CD8-positive, alpha-beta memory T cell (primary cell): ENCODE data around the gene RBM17. TPM values are rescaled to one million over a fixed set of nuclear protein-coding genes. Genes with fewer than 3 reads are reported as not detected.

ENCODE experiments used
- CTCF ChIA-PET: fragments of 350-600 bp; sonication (Branson Sonifier 250); formaldehyde crosslinking; loops from one replicate; lab custom pipeline; 2021; ENCODE audit warnings: antibody characterized with exemption; lab: Charles Lee
- POLR2A ChIA-PET: fragments of 350-600 bp; sonication (Branson Sonifier 250); formaldehyde crosslinking; loops from one replicate; lab custom pipeline; 2021; ENCODE audit warnings: antibody characterized with exemption; lab: Charles Lee
- DNase-seq, 5 donors: peaks; one replicate each; pipeline versions ENCODE4 v3.0.0 to v3.0.0-alpha.2; 2020 to 2022; ENCODE audit warnings: mixed read lengths in 1 of 5
- H3K27ac ChIP-seq: one replicate; pipeline ENCODE4 v1.7.0; 2013; ENCODE audit warnings: low read depth, mild to moderate bottlenecking, low read length, moderate library complexity
- H3K27me3 ChIP-seq: 2 replicates; pipeline ENCODE4 v1.7.0; 2013; ENCODE audit warnings: low read length, mild to moderate bottlenecking; ENCODE audit not compliant: insufficient read depth, poor library complexity, severe bottlenecking
- H3K36me3 ChIP-seq: 2 replicates; pipeline ENCODE4 v1.7.0; 2013; ENCODE audit warnings: mild to moderate bottlenecking, low read length, moderate library complexity; ENCODE audit not compliant: insufficient read depth
- H3K4me1 ChIP-seq: 2 replicates; pipeline ENCODE4 v1.7.0; 2013; ENCODE audit warnings: mild to moderate bottlenecking, low read length, moderate library complexity; ENCODE audit not compliant: insufficient read depth
- H3K4me3 ChIP-seq: 2 replicates; pipeline ENCODE4 v1.7.0; 2013; ENCODE audit warnings: mild to moderate bottlenecking, low read length
- H3K9me3 ChIP-seq: 2 replicates; pipeline ENCODE4 v1.7.0; 2013; ENCODE audit warnings: mild to moderate bottlenecking, low read length
- H3K27ac Mint-ChIP-seq, 8 donors: one replicate each; pipeline ENCODE4 v1.8.0; 2020 to 2021; ENCODE audit warnings: mixed read lengths in 8 of 8, mild to moderate bottlenecking in 6 of 8, inconsistent platforms in 3 of 8, moderate library complexity in 3 of 8
- H3K27me3 Mint-ChIP-seq, 2 donors: one replicate each; pipeline ENCODE4 v1.8.0; 2020 to 2021; ENCODE audit warnings: mixed read lengths in 2 of 2, mild to moderate bottlenecking in 1 of 2, moderate library complexity in 1 of 2
- H3K36me3 Mint-ChIP-seq, 3 donors: one replicate each; pipeline ENCODE4 v1.8.0; 2020 to 2021; ENCODE audit warnings: mixed read lengths in 3 of 3, inconsistent platforms in 1 of 3, mild to moderate bottlenecking in 1 of 3
- H3K4me1 Mint-ChIP-seq, 3 donors: one replicate each; pipeline ENCODE4 v1.8.0; 2020 to 2021; ENCODE audit warnings: mixed read lengths in 3 of 3, inconsistent platforms in 1 of 3, mild to moderate bottlenecking in 1 of 3
- H3K4me3 Mint-ChIP-seq, 7 donors: one replicate each; pipeline ENCODE4 v1.8.0; 2020 to 2021; ENCODE audit warnings: mixed read lengths in 7 of 7, mild to moderate bottlenecking in 6 of 7, moderate library complexity in 4 of 7, inconsistent platforms in 2 of 7
- H3K9me3 Mint-ChIP-seq, 5 donors: one replicate each; pipeline ENCODE4 v1.8.0; 2020 to 2022; ENCODE audit warnings: mixed read lengths in 5 of 5, mild to moderate bottlenecking in 3 of 5, moderate library complexity in 2 of 5, inconsistent platforms in 1 of 5
- polyA plus RNA-seq: library from polyadenylated mRNA; unstranded; fragments of 300-500 nt; fragmentation: Illumina TruSeq; gene quantifications from one replicate; pipeline ENCODE4 v1.2.3, GENCODE V29; 2021
- total RNA-seq, 2 experiments: library from RNA; stranded (reverse); gene quantifications; one replicate each; pipeline ENCODE4 v1.2.3, GENCODE V29; 2021

The RBM17 gene
- total and polyA plus RNA-seq, 3 experiments from 2014 or later: 91.8 to 282 (median 269) TPM

DNA sequence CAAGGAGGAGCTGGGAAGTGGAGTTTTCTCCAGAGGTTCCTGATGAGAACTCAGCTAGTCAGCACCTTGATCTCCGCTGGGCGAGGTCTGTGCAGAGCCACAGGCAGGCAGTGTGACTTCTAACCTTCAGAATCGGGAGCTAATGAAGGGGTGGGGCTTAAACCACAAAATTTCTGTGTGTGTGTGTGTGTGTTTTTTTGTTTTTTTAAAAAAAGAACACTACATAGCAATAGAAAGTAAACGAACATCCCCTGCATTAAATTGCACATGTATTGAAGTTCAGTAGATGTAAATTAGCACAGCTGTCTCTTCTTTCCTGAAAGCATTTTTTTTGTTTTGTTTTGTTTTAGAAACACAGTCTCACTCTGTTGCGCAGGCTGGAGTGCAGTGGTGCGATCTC is 46.2 kb downstream of the RBM17 start:
- Histone ChIP-seq H3K36me3 (no peaks in the 10 kb centered on the region), H3K4me1 (peaks cover 4% of the 10 kb centered on the region), H3K27me3 (peaks cover 3% of the 10 kb centered on the region), H3K9me3 (no peaks in the 10 kb centered on the region), H3K27ac (no peak overlapping the region), H3K4me3 (no peak overlapping the region)
- ChIA-PET POLR2A (interaction anchor here (1.3 kb wide), 1 partner anchor 9 kb away, joined by 5 read pairs; no protein-coding TSS in a partner anchor), CTCF (interaction anchor here (0.8 to 1.8 kb wide), 5 partner anchors 11 to 267 kb away, joined by 3 to 5 read pairs (median 3); no protein-coding TSS in a partner anchor)
- Mint-ChIP-seq H3K27ac (peak overlapping the region in 1 of 8 donors; percentile 60), H3K4me1 (peaks cover 25 to 44% (median 42%) of the 10 kb centered on the region in 3 donors), H3K36me3 (peaks cover 0 to 1% (median 0%) of the 10 kb centered on the region in 3 donors), H3K4me3 (peak overlapping the region in 3 of 7 donors; percentile 11 to 69 (median 29)), H3K9me3 (peaks cover 0 to 1% (median 0%) of the 10 kb centered on the region in 5 donors), H3K27me3 (peaks cover 5 to 9% of the 10 kb centered on the region in 2 donors)
- no peak for DNase-seq

DNA sequence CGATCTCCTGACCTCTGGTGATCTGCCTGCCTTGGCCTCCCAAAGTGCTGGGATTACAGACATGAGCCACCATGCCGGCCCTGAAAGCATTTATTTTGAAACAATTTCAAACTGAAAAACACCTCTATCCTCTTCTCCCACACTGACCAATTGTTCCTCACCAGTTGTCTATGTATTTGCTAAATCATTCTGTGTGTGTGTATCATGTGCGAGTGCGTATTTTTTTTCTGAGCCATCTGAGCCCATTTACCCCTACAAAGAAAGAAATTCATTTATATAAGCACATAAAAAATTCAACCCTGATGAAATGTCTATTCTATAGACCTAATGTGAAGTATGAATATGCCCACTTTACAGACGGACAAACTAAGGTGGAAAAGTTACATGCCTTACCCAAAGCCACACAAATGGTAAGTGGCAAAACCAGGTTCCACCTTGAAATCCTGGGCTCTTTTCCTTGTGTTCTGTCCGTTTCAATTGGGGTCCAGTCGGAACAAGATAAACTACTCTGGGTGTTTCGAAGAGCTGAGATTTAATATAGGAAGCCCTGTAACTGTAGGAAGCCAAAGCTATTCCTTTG is 46.8 kb downstream of the RBM17 start:
- peaks cover 5 to 9% of the 10 kb centered on the region in 2 donors for H3K27me3 Mint-ChIP-seq
- CTCF ChIA-PET: interaction anchor here (1.0 to 4.9 kb wide), 6 partner anchors 9 to 274 kb away, joined by 3 to 34 read pairs (median 4); no protein-coding TSS in a partner anchor

DNA sequence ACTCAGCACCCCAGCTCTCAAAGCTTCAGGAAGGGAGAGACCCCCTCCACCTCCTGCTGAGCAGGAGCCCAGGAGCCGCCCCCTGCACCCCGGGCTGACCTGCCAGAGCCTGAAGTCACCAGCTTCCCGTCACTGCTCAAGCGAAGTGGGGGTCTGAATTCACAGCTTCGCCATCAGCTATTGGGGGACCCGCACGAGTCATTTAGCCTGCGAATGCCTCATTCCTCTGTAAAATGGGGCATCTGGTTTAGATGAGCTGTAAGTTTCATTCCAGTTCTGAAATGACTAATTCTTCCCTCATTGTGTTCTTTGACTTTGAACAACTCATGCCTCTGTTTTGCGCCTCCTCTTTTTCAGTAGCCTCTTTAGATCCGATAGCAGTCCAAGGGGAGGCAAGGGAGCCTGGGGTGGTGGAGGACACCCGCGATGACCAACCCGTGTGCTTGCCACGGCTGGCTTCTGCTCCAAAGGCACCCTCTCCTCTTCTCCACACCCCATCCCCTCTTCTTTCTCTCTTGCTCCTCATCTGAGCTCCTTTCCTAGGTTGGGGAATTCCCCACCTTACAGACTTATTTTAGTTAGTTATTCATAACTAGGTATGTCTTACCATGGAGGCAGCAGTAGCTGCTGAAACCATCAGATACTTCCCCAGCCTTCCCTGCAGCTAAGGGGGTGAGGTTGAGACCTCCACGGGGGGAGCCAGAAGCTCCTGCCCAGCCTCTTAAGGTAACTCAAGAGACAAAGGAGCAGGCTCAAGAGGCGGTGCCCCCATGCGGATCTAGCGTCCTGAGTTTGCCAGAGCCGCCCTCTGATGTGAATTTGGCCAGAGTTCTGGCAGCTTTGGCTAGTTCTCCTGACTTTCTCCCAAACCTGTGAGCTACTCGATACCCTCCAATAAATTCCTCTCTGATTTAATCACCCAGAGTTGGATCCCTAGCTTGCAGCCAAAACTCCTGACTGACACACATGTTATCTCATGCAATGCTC is 47.7 kb downstream of the RBM17 start:
- Histone ChIP-seq H3K4me1 (peaks cover 13% of the 10 kb centered on the region), H3K4me3 (no peak overlapping the region), H3K27ac (no peak overlapping the region), H3K9me3 (no peaks in the 10 kb centered on the region), H3K27me3 (peaks cover 3% of the 10 kb centered on the region), H3K36me3 (no peaks in the 10 kb centered on the region)
- peak overlapping the region in 3 of 8 donors; percentile 34 to 89 (median 38) for H3K27ac Mint-ChIP-seq
- H3K27me3 Mint-ChIP-seq: peaks cover 5 to 12% of the 10 kb centered on the region in 2 donors
- DNase-seq: no peak
- H3K9me3 Mint-ChIP-seq: no peaks in the 10 kb centered on the region
- peaks cover 0 to under 1% (median 0%) of the 10 kb centered on the region in 3 donors for H3K36me3 Mint-ChIP-seq
- peak overlapping the region in 2 of 7 donors; percentile 48 to 60 for H3K4me3 Mint-ChIP-seq
- CTCF ChIA-PET: interaction anchor here (0.8 to 4.9 kb wide), 10 partner anchors 8 to 274 kb away, joined by 3 to 34 read pairs (median 4); partner anchors contain the start of gene PFKFB3
- POLR2A ChIA-PET: interaction anchor here (0.5 to 1.3 kb wide), 4 partner anchors 8 to 279 kb away, joined by 3 to 8 read pairs (median 5); no protein-coding TSS in a partner anchor
- H3K4me1 Mint-ChIP-seq: peaks cover 34 to 48% (median 47%) of the 10 kb centered on the region in 3 donors

More for the DNA sequence above, 46.8 kb downstream of the RBM17 start:
- Histone ChIP-seq H3K27ac (no peak overlapping the region), H3K4me1 (peaks cover 7% of the 10 kb centered on the region), H3K36me3 (no peaks in the 10 kb centered on the region), H3K9me3 (no peaks in the 10 kb centered on the region), H3K27me3 (peaks cover 3% of the 10 kb centered on the region), H3K4me3 (no peak overlapping the region)
- Mint-ChIP-seq H3K27ac (peak overlapping the region in 2 of 8 donors; percentile 38 to 62), H3K4me3 (peak overlapping the region in 2 of 7 donors; percentile 29 to 69), H3K9me3 (no peaks in the 10 kb centered on the region), H3K36me3 (no peaks in the 10 kb centered on the region), H3K4me1 (peaks cover 28 to 44% (median 44%) of the 10 kb centered on the region in 3 donors)
- POLR2A ChIA-PET: interaction anchor here (0.5 to 1.3 kb wide), 3 partner anchors 9 to 20 kb away, joined by 3 to 8 read pairs (median 5); no protein-coding TSS in a partner anchor
- DNase-seq: no peak

DNA sequence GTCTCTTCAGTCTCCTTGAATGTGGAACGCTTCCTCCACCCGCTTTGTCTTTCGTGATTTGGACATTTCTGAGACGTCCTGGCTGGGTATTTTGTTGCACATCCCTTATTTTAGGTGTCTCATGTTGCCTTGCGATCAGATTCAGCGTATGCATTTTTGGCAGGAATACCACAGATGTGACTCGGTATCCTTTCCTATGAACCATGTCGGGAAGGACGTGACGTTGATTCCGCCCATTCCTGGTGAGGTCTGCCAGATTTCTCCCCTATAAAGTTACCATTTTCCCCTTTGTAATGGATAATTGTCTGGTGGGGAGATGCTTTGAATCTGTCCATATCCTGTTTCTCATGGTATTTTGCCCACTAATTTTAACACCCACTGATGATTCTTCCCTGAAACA is 49.6 kb downstream of the RBM17 start:
- H3K27me3 Mint-ChIP-seq: peaks cover 5 to 14% of the 10 kb centered on the region in 2 donors
- CTCF ChIA-PET: interaction anchor here (1.2 to 4.9 kb wide), 3 partner anchors 11 to 88 kb away, joined by 3 to 34 read pairs (median 5); no protein-coding TSS in a partner anchor

DNA sequence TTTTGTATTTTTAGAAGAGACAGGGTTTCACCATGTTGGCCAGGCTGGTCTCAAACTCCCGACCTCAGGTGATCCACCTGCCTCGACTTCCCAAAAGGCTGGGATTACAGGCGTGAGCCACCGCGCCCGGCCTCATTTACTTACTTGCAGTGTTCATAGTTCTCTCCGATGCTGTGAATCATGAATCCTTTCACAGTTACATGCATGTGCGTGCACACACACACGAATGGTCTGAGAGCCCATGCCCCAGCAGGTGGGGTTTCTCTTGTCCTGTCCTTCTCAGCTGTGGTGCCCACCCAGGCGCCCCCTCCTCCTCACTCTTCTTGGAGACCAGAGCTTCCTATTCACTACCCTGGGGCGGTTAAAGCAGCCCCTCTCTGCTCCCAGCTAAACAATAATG is 50.6 kb downstream of the RBM17 start:
- ChIA-PET CTCF (interaction anchor here (0.7 to 4.9 kb wide), 4 partner anchors 10 to 271 kb away, joined by 3 to 34 read pairs (median 4); partner anchors contain the start of gene PFKFB3), POLR2A (no interaction called here)
- Histone ChIP-seq H3K4me1 (peaks cover 29% of the 10 kb centered on the region), H3K4me3 (no peak overlapping the region), H3K9me3 (no peaks in the 10 kb centered on the region), H3K27me3 (peaks cover 3% of the 10 kb centered on the region), H3K36me3 (no peaks in the 10 kb centered on the region), H3K27ac (no peak overlapping the region)
- peak overlapping the region in 5 of 8 donors; percentile 9 to 64 (median 46) for H3K27ac Mint-ChIP-seq
- peaks cover 44 to 56% (median 52%) of the 10 kb centered on the region in 3 donors for H3K4me1 Mint-ChIP-seq
- DNase-seq: no peak
- H3K9me3 Mint-ChIP-seq: no peaks in the 10 kb centered on the region
- H3K4me3 Mint-ChIP-seq: peak overlapping the region in 4 of 7 donors; percentile 32 to 85 (median 59)
- H3K27me3 Mint-ChIP-seq: peaks cover 5 to 14% of the 10 kb centered on the region in 2 donors
- peaks cover 0 to 2% (median 2%) of the 10 kb centered on the region in 3 donors for H3K36me3 Mint-ChIP-seq

More for the DNA sequence above, 49.6 kb downstream of the RBM17 start:
- Histone ChIP-seq H3K36me3 (no peaks in the 10 kb centered on the region), H3K4me3 (no peak overlapping the region), H3K9me3 (no peaks in the 10 kb centered on the region), H3K27ac (no peak overlapping the region), H3K27me3 (peaks cover 3% of the 10 kb centered on the region), H3K4me1 (peaks cover 22% of the 10 kb centered on the region)
- Mint-ChIP-seq H3K36me3 (peaks cover 0 to 2% (median 0%) of the 10 kb centered on the region in 3 donors), H3K9me3 (no peaks in the 10 kb centered on the region), H3K27ac (peak overlapping the region in 1 of 8 donors; percentile 13), H3K4me3 (peak overlapping the region in 1 of 7 donors; percentile 16), H3K4me1 (peaks cover 41 to 56% (median 55%) of the 10 kb centered on the region in 3 donors)
- no peak for DNase-seq
- POLR2A ChIA-PET: no interaction called here

DNA sequence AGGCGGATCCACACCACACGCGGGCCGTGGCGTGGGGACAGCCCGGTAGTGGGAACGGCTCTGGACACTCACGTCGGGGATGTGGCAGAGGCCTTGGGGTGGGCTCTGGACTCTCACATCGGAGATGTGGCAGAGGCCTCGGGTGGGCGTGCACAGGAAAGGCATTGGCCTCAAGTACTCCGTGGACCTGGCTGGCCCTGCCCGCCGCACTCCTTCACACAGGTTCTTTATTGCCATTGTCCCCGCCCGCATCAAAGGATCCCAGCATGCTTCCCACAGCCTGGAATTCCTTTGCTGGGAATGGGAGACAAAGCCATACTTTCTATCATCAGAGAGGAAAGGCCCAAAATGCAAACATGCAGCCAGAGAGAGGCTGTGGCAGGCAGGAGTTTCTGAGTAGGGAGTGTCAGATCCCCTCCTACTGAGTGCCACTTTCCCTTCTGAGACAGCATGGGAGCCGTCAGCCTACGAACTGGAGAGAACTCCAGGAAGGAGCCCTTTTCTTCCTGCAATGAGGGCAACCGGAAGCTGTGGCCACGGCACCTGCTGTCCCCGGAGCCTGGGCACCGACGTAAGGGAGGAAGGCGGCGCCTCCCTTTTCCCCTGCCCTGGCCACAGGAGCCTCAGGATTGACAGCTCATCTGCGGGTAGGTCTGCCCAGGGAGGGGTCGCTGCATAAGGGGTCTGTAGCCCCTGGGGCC is 51.5 kb downstream of the RBM17 start:
- POLR2A ChIA-PET: no interaction called here
- Histone ChIP-seq H3K27ac (no peak overlapping the region), H3K4me3 (peak overlapping the region; percentile 41), H3K9me3 (no peaks in the 10 kb centered on the region), H3K27me3 (peaks cover 3% of the 10 kb centered on the region), H3K4me1 (peaks cover 29% of the 10 kb centered on the region), H3K36me3 (no peaks in the 10 kb centered on the region)
- no peaks in the 10 kb centered on the region for H3K9me3 Mint-ChIP-seq
- peaks cover 0 to 2% (median 2%) of the 10 kb centered on the region in 3 donors for H3K36me3 Mint-ChIP-seq
- H3K4me3 Mint-ChIP-seq: peak overlapping the region; percentile 83 to 96 (median 90)
- DNase-seq: peak in 4 of 5 donors; percentile 42 to 68 (median 50)
- peaks cover 39 to 48% (median 44%) of the 10 kb centered on the region in 3 donors for H3K4me1 Mint-ChIP-seq
- H3K27me3 Mint-ChIP-seq: peaks cover 5 to 14% of the 10 kb centered on the region in 2 donors
- peak overlapping the region in 6 of 8 donors; percentile 48 to 92 (median 89) for H3K27ac Mint-ChIP-seq
- CTCF ChIA-PET: interaction anchor here (0.7 to 4.9 kb wide), 5 partner anchors 9 to 270 kb away, joined by 3 to 34 read pairs (median 3); partner anchors contain the start of gene PFKFB3

DNA sequence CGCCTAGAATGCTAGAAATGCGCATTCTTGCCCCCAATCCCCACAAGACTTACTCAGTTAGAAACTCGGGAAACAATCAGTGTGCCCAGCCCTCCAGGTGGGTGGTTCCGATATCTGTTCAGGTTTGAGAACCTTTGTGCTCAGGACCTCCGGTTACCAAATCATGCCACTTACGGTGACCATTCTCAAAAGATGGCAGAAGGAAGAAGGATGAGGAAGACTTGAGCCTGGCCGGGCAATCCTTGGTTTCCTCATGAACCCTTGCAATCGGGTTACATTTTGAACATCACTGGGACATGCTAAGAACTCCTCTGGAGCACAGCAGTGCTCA is 52.1 kb downstream of the RBM17 start:
- peaks cover 5 to 14% of the 10 kb centered on the region in 2 donors for H3K27me3 Mint-ChIP-seq
- peak overlapping the region; percentile 68 to 95 (median 90) for H3K27ac Mint-ChIP-seq
- no peaks in the 10 kb centered on the region for H3K9me3 Mint-ChIP-seq
- H3K4me3 Mint-ChIP-seq: peak overlapping the region; percentile 83 to 96 (median 90)
- Histone ChIP-seq H3K27ac (no peak overlapping the region), H3K4me1 (peaks cover 32% of the 10 kb centered on the region), H3K27me3 (peaks cover 3% of the 10 kb centered on the region), H3K9me3 (no peaks in the 10 kb centered on the region), H3K36me3 (no peaks in the 10 kb centered on the region), H3K4me3 (peak overlapping the region; percentile 41)
- POLR2A ChIA-PET: no interaction called here
- no peak for DNase-seq
- peaks cover 39 to 45% (median 39%) of the 10 kb centered on the region in 3 donors for H3K4me1 Mint-ChIP-seq
- CTCF ChIA-PET: interaction anchor here (0.9 to 1.4 kb wide), 2 partner anchors 62 to 270 kb away, joined by 3 read pairs; partner anchors contain the start of gene PFKFB3
- peaks cover 0 to 2% (median 2%) of the 10 kb centered on the region in 3 donors for H3K36me3 Mint-ChIP-seq
